HG03354 (cell line): ENCODE measurements around the gene CCDC102B.
"Not testable (repeated sequence)": the region's sequence is repeated elsewhere in the genome, so short reads cannot be mapped to it uniquely, and the experiment has no call there.

ENCODE experiments used
- ATAC-seq: cut with Tn5 transposase; IDR thresholded peaks from one replicate; pipeline ENCODE4 v1.9.1; 2021; ENCODE audit warnings: mild to moderate bottlenecking; ENCODE audit not compliant: unreplicated experiment, poor library complexity, severe bottlenecking

Gene CCDC102B

DNA sequence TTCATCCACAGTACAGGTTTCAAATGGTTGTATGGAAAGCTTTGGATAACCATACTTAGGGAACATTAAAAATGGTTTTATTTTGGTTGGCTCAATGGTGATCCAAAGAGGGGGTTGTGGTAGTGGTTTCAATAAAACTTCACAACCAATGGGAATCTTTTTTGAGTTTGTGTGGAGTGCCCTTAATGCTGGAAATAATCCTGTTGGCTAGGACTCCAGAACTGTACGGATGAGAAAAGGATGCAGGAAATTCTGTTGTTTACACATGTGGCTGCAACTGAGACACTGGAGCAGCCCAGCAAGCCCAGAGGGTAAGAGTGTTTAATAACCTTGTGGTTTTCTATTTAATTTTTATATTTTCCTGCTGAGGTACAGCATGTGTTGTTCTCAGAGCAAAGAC is at the start of gene CCDC102B:
Gene CCDC102B (plus strand): TSS at position 210 of the 400 bp plus-strand sequence. CDS start 38,684 bp downstream, outside the sequence.
- ATAC-seq, result no peak

DNA sequence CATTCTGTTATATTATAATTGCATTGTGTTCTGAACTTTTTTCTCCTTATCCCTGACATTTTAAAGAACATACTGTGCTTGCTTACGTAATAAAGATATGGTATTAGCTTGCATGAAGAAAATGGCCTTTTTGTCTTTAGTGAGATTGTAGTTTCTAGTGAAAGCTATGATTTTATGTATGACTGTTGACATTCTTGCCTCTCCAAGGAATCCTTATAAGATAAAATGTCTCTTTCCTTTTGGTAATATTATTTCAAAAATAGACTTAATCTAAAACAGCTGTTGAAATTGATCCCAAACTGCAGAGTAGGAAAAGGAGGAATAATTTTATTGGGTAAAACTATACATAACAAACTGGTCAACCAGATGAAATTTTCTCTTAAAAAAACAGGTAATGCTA is 40.8 kb upstream of the CCDC102B start:
- no peak for ATAC-seq

DNA sequence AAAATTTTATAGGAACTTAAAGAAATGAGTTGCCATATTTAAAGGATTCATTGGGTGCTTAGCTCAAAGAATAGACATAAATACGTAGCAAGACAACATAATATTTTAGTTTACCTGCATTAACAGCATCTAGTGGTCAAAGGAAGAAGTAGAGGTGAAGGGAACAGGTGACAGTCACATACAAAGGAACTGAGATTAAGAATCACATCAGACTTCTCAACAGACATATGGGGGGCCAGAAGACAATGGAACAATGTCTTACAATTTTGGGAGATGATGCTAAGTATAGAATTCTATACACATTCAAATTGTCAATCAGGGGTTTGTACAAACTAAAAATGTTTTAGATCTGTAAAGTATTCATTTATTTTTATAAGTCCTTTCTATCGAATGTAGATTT is 38.6 kb upstream of the CCDC102B start:
- ATAC-seq, result no peak

DNA sequence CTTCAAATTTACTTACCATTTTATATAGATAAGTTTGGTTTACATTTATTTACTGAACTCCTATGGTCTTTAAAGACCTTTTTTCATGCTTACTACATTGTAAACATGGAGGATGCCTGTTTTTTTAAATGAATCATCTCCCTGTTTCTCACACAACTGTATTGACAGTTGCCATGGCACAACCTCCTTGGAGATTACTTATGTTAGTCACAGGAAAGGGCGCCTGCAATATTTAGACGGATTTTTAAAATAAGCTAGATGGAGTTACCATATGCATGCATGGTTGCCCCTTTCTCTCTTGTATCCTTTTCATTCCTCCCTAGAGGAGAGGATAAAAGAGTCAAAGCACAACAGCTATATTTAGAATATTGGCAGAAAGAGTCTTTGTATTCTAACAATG is 34.8 kb upstream of the CCDC102B start:
- ATAC-seq, result no peak

DNA sequence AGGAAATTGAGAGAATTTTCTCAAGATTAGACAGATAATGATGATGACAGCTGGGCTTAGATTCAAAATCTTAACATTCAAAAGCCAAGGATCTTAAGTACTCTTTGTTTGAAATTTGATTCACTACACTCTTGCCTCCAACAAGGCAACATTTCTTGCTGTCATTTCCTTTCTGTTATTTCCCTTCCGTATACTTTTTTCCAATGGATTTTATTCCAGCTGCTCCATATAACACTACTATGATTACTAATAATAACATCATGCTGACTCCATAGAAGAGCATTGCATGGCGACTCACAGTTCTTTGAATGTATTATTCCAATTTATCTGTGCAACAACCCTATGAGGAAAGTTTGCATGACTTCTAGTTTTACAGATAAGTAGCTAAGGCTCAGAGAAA is 33.9 kb upstream of the CCDC102B start:
- no peak for ATAC-seq

DNA sequence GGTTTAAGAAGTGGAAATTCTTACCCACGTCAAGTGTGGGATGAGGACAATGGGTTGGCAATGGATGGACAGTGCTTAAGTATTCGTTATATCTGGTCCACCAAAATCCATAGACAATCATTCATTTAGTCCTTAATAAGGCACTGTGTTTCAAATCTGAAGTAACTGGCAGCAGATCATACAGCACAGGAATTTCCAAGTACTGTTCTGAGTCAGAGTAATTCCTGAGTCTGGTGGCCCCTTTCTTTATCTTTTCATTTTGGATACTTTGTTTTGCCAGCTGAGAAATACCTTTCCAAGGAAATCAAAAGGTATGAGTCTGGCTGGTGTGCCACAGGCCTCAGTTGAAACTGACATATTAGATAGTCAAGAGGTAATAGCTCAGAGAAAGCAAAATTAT is 31.4 kb upstream of the CCDC102B start:
- no peak for ATAC-seq

DNA sequence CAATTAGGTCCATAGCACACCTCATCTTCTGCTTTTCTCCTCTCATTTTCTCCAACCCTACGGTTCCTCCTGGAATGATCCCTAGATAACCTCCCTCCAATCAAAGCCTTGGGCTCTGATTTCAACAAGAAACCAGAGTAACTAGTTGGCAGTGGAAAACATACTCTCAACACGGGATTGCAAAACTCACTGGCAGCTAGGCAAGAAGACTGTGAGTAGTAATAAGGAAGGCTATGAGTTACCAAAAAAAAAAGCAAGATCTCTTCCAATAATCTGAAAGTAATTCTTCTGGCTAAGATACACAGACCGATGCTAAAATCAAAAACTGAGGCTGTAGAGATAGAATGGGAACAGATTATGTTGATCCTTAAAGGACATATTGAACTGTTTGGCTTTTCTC is 28.4 kb upstream of the CCDC102B start:
- no peak for ATAC-seq

DNA sequence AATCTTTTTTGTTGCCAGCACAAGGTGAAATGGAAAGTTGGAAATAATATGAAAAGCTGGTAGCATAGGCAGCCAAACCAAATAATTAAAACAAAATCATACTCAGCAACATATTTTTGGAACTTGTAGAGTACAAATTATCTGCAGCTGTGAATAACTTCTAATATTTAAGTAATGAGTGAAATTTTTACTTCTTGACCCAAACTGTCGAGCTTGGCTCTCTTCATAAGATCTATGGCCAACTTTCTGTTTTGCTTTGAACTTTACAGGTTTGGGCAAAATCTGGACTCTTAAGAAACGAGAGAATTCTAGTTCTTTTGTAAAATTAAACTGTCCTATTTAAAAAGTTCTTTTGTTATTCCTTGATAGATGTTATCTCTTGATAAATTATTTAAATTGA is 25.6 kb upstream of the CCDC102B start:
- ATAC-seq, result no peak

DNA sequence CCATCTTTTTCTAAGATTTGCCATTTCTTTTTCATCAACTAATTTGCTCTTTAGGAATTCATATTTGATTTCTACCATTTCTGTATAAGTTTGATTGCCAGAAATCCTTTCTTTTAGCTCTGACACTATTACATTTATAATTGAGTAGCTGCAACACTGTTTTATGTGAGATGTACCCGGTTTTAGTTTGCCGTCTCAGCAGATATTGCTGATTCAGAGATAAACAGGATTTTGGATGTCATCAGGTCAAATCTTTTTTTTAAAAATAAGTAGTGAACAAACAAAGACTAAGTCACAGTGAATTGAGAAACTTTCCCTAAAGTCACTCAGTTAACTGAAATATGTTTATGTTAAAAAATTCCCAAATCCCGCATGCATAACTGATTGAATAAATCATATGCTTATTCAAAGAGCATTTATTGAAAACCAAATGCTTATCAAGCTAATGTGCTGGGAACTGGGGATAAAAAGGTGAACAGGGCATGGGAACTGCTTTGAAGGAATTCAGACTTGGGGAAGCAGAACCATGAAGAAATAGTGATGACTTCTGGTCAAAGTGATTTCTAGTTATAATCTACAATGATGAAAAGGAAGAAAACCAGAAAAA is 19.5 kb upstream of the CCDC102B start:
- ATAC-seq, result no peak

DNA sequence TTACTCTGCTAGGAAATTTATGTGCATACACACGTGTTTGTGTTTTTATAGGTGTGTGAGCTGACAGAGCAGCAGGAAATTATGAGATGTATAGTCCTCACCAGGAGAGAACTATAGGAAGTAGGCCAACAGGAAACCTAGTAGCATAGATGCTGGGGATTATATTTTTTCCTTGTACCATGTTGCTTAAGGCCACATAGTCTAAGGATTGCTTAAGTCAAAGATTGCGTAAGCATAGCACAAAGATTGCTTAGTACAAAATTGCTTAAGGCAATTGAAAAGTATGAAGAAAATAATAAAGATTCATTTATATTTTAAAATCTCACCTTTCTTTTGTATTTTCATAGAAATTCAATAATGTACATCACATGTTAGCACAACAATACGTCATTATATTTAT is 18.7 kb upstream of the CCDC102B start:
- no peak for ATAC-seq

DNA sequence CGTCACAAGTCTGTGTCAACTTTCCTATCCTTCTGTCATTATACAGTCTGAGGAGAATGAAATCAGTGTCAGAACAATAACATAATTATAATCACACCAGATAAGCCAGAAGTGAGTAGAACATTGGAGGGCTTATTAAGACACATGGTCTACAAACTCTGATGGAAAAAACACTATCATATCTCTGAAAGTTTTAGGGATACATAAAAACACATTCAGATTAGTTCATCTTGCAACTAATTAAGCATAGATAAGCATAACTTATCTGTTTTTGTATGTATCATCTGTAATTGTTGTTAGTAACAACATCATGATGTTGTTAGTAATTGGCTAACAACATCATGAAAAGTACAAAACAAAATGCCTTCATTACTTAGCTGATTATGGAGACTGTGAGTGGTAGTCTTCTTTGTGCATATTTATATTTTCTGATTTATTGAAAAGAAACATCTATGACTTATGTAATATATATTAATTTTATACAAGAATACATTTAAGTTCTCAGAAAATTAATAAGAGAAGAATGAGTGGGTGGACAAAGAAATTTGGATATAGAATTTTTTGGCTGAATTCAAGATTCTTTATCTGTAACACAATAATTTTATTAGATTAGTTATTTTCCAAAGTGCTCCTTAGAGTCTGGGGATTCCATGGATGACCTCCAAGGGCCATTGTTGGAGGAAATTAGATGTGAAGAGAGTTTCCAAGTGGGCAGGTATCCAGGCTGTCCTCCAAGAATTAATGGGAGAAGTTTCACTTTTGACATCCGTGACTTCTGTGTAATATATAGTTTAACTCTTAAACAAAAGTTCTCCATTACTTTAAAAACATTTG is 16.9 kb upstream of the CCDC102B start:
- no peak for ATAC-seq

DNA sequence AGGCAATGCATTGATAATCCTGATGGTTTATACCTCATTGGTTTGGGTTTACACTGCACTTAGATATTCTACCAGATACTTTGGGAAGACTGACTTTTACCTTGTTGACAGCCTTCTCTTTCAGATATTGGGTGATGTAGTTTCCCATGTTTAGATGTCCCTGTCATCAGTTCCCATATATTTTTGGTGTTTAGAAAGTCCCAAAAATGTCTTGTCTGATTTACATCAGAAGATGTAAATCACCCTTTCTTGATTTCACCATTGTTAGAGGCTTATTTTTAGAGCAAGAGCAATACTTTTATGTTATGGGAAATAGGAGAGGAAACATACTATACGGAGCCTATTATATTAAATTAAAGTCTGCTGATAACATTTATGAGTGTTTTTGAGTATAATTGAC is 14.4 kb upstream of the CCDC102B start:
- ATAC-seq, result no peak

DNA sequence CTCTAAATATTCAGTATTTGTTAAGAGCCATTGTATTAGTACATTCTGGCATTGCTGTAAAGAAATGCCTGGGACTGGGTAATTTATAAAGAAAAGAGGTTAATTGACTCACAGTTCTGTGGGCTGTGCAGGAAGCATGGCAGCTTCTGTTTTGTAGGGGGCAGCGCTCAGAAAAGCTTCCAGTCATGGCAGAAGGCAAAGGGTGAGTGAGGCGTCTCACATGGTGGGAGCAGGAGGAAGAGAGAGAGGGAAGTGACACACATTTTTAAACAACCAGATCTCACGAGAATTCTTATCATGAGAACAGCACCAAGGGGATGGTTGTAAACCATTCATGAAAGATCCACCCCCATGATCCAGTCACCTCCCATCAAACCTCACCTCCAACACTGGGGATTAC is 13.8 kb upstream of the CCDC102B start:
- ATAC-seq, result no peak

DNA sequence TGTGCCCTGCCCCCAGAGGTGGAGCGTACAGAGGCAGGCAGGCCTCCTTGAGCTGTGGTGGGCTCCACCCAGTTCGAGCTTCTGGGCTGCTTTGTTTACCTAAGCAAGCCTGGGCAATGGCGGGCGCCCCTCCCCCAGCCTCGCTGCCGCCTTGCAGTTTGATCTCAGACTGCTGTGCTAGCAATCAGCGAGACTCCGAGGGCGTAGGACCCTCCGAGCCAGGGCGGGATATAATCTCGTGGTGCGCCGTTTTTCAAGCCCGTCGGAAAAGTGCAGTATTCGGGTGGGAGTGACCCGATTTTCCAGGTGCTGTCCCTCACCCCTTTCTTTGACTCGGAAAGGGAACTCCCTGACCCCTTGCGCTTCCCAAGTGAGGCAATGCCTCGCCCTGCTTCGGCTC is 7.6 kb upstream of the CCDC102B start:
- not testable (repeated sequence) for ATAC-seq

DNA sequence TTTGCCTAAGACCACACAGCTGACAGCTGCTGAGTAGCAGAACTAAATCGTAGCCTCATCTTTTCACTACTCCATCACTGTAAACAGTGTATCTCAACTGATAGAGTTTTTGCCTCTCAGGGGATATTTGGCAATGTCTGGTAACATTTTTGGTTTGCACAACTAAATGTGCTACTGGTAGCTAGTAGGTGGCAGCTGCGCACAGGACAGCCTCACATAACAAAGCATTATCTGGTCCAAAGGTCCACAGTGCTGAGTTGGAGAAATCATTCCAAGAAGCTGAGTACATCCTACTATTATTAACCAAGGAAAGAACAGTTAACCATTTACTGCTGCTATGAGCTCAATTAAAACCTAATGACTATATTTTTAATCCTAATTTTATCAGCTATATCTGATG is 6.1 kb upstream of the CCDC102B start:
- ATAC-seq, result no peak

DNA sequence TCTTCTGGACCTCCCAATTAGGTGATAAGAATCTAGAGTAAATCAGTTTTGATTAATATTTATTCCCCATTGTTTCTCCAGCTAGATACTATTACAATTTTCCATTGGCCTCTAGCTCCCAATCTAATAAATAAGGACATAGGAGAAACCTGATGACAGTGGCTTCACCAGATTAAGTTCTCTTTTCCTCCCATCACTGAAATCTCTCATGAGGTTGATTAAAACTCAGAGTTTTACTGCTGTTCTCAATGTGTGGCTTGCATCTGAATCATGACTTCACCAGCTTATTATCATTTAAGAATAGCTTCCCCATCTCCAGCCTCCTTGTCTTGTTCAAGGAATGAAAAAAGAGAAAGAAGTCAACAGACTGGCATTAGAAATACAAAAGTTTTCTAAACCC is 3.9 kb upstream of the CCDC102B start:
- no peak for ATAC-seq

DNA sequence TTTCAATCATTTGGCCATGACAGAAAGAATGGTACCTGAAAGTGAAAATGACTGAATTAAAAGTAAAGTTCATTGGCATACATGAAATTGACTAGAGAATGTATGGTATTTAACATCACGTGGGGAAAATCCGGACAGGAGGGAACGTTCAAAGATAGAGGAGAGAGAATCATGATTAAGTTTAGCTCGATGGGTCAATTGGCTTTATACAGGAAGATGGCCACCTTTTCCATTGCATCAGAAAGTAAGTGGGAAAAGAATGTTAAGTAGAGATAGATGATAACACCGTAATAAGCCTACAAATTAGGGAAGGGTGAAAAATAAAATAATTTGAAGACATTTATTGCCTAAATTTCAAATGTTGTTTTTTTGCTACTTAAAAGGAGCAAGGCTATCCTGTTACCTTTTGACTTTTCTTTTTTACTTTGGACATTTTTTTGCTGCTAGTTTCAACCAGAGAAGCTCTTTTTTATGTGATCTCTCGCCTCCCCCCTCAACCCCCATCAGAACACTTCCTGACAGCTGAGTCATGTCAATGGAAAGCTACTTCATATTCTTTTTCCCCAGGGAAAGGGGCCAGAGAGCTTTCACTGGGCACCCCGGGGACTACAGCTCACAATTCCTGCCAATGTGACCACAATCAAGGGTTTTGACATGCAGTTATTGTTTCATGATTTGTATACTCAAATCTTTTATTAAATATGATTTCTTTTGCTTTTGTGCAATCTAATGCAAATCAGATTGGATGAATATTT is 767 bp upstream of the CCDC102B start:
- no peak for ATAC-seq

DNA sequence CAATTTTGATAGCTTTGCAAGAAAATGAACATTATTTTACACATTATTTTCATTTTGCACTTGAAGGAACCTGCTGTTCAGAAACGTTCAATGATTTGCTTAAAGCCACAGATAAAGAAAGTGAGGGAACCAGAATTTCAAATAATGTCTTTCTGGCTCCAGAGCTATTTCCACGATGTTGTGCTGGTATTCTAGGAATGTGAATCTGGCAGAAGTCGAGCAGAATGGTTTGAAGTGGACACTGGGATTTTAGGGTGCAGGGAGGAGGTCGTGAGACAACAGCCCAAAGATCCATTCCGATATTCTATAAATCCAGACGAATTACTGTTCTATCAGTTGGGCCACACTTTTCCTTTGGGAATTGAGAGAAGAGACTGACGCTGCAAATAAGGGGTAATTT is 2.2 kb downstream of the CCDC102B start:
- no peak for ATAC-seq

DNA sequence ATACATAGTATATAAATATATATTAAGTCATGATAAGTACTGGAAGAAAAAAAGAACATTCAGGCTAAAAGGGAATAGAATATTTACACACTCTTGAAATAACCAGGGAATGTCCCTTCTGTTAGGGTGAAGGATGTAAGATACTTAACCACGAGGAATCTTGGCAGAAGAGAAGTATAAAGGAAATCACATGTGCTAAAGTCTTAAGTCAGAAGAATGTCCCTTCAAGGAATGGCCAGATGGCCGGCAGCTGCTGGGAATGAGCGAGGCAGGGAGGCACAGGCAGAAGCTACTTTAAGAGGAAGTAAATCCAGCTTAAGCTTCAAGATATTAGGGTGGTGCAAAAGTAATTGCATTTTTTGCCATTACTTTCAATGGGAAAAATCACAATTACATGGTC is 5.5 kb downstream of the CCDC102B start:
- no peak for ATAC-seq

DNA sequence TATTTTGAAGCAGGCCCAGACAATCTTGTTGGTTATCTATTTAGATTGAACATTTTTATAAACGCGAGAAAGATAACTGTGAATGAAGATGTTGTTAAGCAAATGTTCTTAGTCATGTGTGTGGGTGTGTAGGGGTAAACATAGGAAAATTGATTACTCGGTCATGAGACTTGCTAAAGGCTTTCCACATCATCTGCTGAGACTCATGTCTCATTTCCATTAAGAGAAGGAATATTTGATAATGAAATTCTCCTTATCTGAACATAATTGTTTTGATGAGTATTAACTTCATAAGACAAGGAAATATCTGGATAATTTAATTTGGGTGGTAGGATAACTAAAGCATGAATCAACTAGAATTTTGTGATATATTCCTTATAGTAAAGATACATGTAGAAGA is 19.7 kb downstream of the CCDC102B start:
- ATAC-seq, result no peak

DNA sequence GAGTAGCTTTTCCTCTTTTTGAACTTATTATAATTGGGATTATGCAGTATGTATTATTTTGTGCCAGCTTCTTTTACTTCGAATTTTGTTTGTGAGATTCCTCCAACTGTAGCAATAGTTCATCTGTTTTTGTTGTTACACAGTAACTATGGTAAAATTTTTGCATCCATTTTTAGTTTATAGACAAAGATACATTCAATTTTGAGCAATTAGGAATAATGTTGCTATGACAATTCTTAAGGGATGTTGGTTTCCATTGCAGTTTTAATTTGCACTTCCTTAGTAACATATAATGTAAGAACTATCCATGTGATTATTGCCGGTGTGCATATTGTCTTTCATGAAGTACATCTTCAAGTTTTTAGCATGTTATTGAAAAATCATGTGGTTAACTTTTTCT is 20.7 kb downstream of the CCDC102B start:
- ATAC-seq, result no peak
